22Rv1 (cell line): ENCODE data around the gene CCNE1.

Experiments
- H3K27ac ChIP-seq: fragments of 450-650 bp; 2 replicates; pipeline ENCODE4 v1.5.1; 2017
- CTCF ChIP-seq: fragments of 450-650 bp; IDR thresholded peaks from 2 replicates; pipeline ENCODE4 v1.5.1; 2017; ENCODE audit warnings: mild to moderate bottlenecking
- ZFX ChIP-seq: fragments of 450-650 bp; IDR thresholded peaks from 2 replicates; pipeline ENCODE4 v1.6.1; 2017; ENCODE audit warnings: antibody characterized with exemption, borderline replicate concordance

Gene CCNE1

GRCh38 chr19:29804493-29804892 lies 7.3 kb upstream of the CCNE1 start:
- H3K27ac ChIP-seq, result no peak overlapping the region

GRCh38 chr19:29805031-29805965 lies 6.5 kb upstream of the CCNE1 start:
- no peak for TF ChIP-seq CTCF
- no peak for TF ChIP-seq ZFX

More at GRCh38 chr19:29804493-29804892, 7.3 kb upstream of the CCNE1 start:
- TF ChIP-seq ZFX, result no peak
- TF ChIP-seq CTCF, result no peak

GRCh38 chr19:29806098-29806866 lies 5.5 kb upstream of the CCNE1 start:
- TF ChIP-seq ZFX, result no peak
- TF ChIP-seq CTCF, result no peak
- no peak overlapping the region for H3K27ac ChIP-seq

More at GRCh38 chr19:29805031-29805965, 6.5 kb upstream of the CCNE1 start:
- no peak overlapping the region for H3K27ac ChIP-seq

- H3K27ac ChIP-seq, result no peak overlapping the region
- TF ChIP-seq CTCF, result no peak
- TF ChIP-seq ZFX, result no peak
Observed at GRCh38 chr19:29807178-29807577, 4.6 kb upstream of the CCNE1 start.

- no peak for TF ChIP-seq CTCF
- TF ChIP-seq ZFX, result no peak
- H3K27ac ChIP-seq, result no peak overlapping the region
Observed at GRCh38 chr19:29807870-29808405, 3.9 kb upstream of the CCNE1 start.

GRCh38 chr19:29809795-29810503 lies 1.8 kb upstream of the CCNE1 start:
- H3K27ac ChIP-seq, result no peak overlapping the region
- TF ChIP-seq ZFX (no peak), CTCF (no peak)
